ENCODE results near the gene AURKB.

DNA sequence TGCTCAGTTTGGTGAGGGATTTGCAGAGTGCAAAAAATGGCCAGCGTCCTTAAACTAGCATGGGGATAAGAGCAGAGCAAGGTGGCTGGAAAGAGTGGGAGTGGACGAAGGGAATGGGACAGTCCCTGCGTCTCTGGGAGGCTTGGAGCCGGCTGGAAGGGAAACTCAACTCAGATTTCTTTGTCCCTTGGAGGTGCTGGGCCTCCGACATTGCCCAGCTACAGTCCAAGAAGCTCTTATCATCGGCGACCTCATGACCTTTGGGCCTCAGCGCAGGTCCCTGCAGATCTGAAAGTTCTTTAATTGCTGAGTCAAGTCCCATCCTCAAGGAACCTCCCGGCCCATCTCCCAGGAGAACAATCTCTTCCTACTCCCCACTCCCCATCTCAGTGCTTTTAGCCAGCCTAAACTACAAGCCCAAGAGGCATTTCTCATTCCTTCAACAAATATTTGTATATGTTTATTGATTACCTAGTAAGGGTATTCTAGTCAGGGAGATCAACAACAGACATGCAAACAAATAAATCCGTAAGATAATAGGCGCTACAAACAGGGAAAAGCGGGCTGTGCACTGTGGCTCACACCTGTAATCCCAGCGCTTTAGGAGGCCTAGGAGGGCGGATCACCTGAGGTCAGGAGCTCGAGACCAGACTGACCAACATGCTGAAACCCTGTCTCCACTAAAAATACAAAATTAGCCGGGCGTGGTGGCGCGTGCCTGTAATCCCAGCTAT is 33.2 kb downstream of the AURKB start:
- TF ChIP-seq, protein P1, sequence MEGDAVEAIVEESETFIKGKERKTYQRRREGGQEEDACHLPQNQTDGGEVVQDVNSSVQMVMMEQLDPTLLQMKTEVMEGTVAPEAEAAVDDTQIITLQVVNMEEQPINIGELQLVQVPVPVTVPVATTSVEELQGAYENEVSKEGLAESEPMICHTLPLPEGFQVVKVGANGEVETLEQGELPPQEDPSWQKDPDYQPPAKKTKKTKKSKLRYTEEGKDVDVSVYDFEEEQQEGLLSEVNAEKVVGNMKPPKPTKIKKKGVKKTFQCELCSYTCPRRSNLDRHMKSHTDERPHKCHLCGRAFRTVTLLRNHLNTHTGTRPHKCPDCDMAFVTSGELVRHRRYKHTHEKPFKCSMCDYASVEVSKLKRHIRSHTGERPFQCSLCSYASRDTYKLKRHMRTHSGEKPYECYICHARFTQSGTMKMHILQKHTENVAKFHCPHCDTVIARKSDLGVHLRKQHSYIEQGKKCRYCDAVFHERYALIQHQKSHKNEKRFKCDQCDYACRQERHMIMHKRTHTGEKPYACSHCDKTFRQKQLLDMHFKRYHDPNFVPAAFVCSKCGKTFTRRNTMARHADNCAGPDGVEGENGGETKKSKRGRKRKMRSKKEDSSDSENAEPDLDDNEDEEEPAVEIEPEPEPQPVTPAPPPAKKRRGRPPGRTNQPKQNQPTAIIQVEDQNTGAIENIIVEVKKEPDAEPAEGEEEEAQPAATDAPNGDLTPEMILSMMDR (IDR thresholded peaks at IDR 0.05) = no peak
- TF ChIP-seq POLR2A (IDR thresholded peaks at IDR 0.05) = no peak
- TF ChIP-seq POLR2AphosphoS5 (IDR thresholded peaks at IDR 0.05; ENCODE audit: insufficient read depth in 1 of 2, low read depth in 1 of 2) = no peak

Data from vagina (tissue), 2 donors.